G401 (cell line): ENCODE data around the gene C7orf33. TPM values are rescaled to one million over a fixed set of nuclear protein-coding genes. Genes with fewer than 3 reads are reported as not detected.

Experiments
- DNase-seq: peaks from one replicate; pipeline ENCODE4 v3.0.0-alpha.2; 2015; ENCODE audit warnings: low spot score
- in situ Hi-C: cut with HindIII; loops from 2 replicates; pipeline ENCODE4 v1.10.0; 2016; ENCODE audit warnings: low sequenced_read_pairs, mixed read lengths
- total RNA-seq: library from RNA; depleted of rRNA; stranded (reverse); fragments of >200 nt; shearing (Covaris generic); gene quantifications from 2 replicates; pipeline ENCODE4 v1.2.3, GENCODE V29; 2014

Gene C7orf33
- total RNA-seq, 1 experiment from 2014 or later, result not detected

DNA sequence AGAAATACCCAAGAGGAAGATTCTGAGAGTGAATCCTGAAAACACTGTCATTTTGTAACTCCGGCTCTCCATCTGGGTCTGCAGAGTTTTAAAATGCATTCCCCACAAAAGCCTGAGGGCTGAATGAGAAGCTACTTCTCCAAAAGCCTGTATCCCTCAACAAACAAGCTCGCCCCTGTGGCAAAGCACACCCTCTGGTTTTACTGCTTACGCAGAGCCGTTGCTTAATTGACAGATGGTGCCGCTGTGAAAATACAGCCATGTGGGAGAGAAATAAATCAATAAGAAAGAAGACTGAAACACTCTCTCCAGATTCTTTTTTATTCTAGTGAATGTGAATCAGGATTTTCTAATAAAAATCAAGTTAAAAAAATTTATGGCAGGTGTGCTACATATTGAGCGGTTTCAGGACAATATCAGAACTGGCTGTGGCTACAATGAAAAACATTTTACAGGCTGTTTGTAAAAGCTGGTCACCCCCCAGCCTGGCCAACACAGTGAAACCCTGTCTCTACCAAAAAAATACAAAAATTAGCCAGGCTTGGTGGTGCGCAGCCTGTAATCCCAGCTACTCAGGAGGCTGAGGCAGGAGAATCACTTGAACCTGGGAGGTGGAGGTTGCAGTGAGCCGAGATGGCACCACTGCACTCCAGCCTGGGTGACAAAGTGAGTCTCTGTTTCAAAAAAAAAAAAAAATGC, 32.5 kb downstream of the C7orf33 start:
- in situ Hi-C loops, result no loop called here
- DNase-seq, result peak; percentile 3

DNA sequence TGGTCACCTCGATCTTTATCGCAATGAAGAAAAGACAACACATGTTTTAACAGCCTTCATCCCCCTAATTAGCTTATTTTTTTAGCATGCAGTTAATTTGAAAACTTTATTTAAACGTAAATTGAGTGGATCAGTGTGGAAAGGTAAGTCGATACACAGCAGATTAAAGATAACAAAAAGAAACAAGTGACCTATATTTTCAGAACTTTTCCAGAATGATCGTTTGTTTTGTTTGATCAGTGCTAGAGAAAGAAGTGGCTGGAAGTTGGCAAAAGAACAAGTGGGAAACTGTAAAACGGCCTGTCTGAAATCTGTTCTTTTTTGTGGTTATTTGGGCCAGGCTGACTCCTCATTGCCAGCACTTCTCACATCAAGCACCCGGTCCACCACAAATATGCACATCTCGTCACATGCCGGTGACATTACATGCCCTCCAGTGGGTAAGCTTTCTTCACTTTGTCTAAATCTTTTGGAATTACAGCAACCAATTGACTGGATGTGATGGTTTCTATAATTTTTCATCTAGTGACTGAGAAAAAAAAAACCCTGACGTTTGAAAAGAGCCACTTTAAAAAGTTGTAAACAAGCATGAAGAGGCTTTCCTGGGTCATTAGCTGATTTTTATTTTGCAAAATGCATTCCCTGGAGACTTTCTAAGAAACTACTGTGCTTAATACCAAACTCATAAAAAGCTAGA, 33.2 kb downstream of the C7orf33 start:
- DNase-seq, result no peak
- in situ Hi-C loops, result no loop called here

GRCh38 chr7:148624735-148625134, 34.2 kb downstream of the C7orf33 start:
- DNase-seq, result no peak
- in situ Hi-C loops, result no loop called here

- no peak for DNase-seq
- in situ Hi-C loops, result no loop called here
Measured at GRCh38 chr7:148625342-148625741, 34.8 kb downstream of the C7orf33 start.

DNA sequence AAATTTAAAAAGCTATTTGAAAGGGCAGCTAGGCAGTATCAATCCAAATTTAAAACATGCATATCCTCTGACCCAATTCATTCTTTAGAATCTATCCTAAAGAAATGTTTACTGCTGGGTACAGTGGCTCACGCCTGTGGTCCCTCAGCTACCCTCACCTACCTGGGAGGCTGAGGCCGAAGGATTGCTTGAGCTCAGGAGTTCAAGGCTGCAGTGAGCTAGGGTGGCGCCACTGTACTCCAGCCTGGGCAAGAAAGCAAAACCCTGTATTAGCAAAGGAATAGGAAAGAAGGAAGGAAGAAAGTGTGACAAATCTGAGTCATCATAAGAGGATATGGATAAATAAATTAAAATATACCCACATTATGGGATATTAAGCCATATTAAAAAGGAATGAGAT, 36.3 kb downstream of the C7orf33 start:
- in situ Hi-C loops, result no loop called here
- DNase-seq, result no peak

DNA sequence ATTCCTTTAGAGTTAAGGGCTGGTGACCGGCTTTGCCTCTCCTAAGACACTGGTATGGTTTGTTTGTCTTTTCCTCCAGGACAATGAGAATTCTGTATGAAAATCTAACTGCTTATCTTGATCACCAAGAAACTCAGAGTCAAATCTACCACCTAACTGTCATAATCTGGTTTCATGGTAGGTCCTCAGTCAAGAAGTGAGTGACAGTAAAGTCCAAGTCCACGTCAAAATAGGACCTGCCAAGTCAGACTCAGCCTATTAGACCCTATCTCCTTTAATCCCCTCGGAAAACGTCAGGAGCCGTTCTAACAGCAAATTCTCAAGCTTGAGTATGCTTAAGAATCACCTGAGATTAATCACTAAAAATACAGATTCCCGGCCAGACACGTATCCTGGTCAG, 37.4 kb downstream of the C7orf33 start:
- in situ Hi-C loops, result no loop called here
- no peak for DNase-seq

DNA sequence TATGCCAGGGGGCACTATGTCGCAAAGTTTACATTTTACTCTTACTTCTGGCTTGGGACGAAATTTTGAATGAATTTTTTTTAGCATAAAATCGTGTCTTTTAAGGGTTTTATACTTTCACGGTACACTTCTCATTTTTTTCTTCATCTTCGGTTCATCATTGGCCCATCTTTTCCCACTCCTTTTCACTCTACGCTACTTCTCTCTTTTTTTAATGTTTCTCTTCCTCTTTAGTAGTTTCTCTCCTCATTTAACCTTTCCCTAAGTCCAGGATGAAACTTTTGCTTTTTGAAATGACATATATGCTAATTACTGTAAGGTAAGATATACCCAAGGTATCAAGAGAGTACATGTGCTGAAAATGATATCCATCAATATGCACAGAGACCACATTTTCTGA, 39.5 kb downstream of the C7orf33 start:
- no peak for DNase-seq
- in situ Hi-C loops, result no loop called here

GRCh38 chr7:148633761-148634160, 43.2 kb downstream of the C7orf33 start:
- no peak for DNase-seq
- in situ Hi-C loops, result no loop called here

GRCh38 chr7:148637094-148637493, 46.5 kb downstream of the C7orf33 start:
- in situ Hi-C loops, result no loop called here
- DNase-seq, result no peak

GRCh38 chr7:148645898-148646297, 55.3 kb downstream of the C7orf33 start:
- no peak for DNase-seq
- in situ Hi-C loops, result no loop called here

DNA sequence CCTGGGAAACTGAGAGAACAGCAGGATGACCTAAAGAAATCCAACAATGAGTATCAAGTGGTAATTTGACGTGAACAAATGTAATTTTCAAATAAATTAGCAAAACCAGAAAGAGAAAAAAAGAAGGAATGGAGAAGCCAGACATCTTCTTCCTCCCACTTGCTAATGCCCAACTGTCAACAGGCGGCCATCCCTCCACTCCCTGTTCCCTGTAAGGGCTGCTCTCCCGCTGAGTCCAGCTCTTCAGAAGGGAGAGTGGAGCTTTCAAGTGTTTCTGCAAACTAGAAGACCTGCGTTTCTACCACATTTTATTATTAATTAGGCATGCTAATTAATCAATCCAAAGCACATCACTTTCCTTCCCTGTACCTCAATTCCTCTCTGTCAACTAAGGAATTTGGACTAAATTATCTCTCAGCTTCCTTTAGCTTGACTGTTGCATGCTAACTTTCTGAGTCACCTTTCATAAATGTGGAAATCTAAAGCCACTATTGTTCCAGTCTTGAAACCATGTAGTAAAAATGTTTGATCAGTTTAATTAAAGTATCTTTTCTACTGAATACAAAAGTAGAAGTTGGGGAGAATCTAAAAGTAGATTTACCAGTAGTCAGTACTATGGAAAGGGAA, 59.8 kb downstream of the C7orf33 start:
- in situ Hi-C loops, result no loop called here
- no peak for DNase-seq

GRCh38 chr7:148652773-148653172, 62.2 kb downstream of the C7orf33 start:
- in situ Hi-C loops, result no loop called here
- no peak for DNase-seq

- in situ Hi-C loops, result no loop called here
- DNase-seq, result no peak
Measured at GRCh38 chr7:148657929-148658328, 67.4 kb downstream of the C7orf33 start.

DNA sequence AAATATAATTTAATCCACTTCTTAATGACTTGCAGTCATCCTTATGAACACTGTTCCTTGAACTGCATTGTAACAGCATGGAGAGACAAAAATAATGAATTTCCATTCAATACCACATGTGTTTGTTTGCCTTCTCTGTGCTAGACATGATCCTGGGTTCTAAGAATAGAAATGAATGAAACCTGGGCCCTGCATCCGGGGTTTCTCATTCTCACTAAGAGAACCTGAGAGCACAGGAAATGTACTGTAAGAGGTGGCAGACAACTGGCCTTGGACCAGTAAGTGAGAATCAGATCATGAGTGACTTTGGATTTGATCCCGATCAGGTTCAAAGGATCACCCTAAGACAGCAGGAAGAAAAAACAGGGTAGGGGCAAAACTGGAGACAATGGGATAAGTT, 70.9 kb downstream of the C7orf33 start:
- in situ Hi-C loops, result no loop called here
- no peak for DNase-seq

GRCh38 chr7:148662646-148663045, 72.1 kb downstream of the C7orf33 start:
- in situ Hi-C loops, result no loop called here
- peak; percentile 5 for DNase-seq

- DNase-seq, result peak; percentile 1
- in situ Hi-C loops, result no loop called here
Measured at GRCh38 chr7:148664324-148664723, 73.8 kb downstream of the C7orf33 start.

GRCh38 chr7:148665221-148665620, 74.7 kb downstream of the C7orf33 start:
- in situ Hi-C loops, result no loop called here
- no peak for DNase-seq
